ENCODE results near the gene CFDP1. TPM values are rescaled to one million over a fixed set of nuclear protein-coding genes. Genes with fewer than 3 reads are reported as not detected.

CFDP1 gene
- total and polyA plus RNA-seq, 2 experiments from 2014 or later: 103 to 114 TPM

- Histone ChIP-seq H3K4me1 (ENCODE audit: low read depth) (peaks cover under 1% of the 10 kb centered on the region), H3K36me3 (no peaks in the 10 kb centered on the region), H3K27ac (no peak overlapping the region), H3K27me3 (no peaks in the 10 kb centered on the region), H3K4me3 (no peak overlapping the region), H3K9me3 (ENCODE audit: low read depth) (no peaks in the 10 kb centered on the region)
- TF ChIP-seq CTCF (IDR thresholded peaks at IDR 0.05; ENCODE audit: low read depth, low read length): no peak
- no peak for DNase-seq (ENCODE audit: low read depth in 1 of 2, low spot score in 1 of 2)
Observed at GRCh38 chr16:75371171-75371570, 62.1 kb downstream of the CFDP1 start.

- Histone ChIP-seq H3K27me3 (no peaks in the 10 kb centered on the region), H3K36me3 (no peaks in the 10 kb centered on the region), H3K4me3 (no peak overlapping the region), H3K27ac (no peak overlapping the region), H3K9me3 (ENCODE audit: low read depth) (no peaks in the 10 kb centered on the region), H3K4me1 (ENCODE audit: low read depth) (no peaks in the 10 kb centered on the region)
- DNase-seq (ENCODE audit: low read depth in 1 of 2, low spot score in 1 of 2): no peak
- no peak for TF ChIP-seq CTCF (IDR thresholded peaks at IDR 0.05; ENCODE audit: low read depth, low read length)
Observed at GRCh38 chr16:75364286-75364791, 69.0 kb downstream of the CFDP1 start.

GRCh38 chr16:75362846-75363245, 70.5 kb downstream of the CFDP1 start:
- Histone ChIP-seq H3K4me3 (no peak overlapping the region), H3K9me3 (ENCODE audit: low read depth) (no peaks in the 10 kb centered on the region), H3K4me1 (ENCODE audit: low read depth) (no peaks in the 10 kb centered on the region), H3K36me3 (no peaks in the 10 kb centered on the region), H3K27me3 (no peaks in the 10 kb centered on the region), H3K27ac (peak overlapping the region; percentile 36)
- DNase-seq (ENCODE audit: low read depth in 1 of 2, low spot score in 1 of 2): no peak
- no peak for TF ChIP-seq CTCF (IDR thresholded peaks at IDR 0.05; ENCODE audit: low read depth, low read length)

- TF ChIP-seq CTCF (IDR thresholded peaks at IDR 0.05; ENCODE audit: low read depth, low read length): no peak
- no peak for DNase-seq (ENCODE audit: low read depth in 1 of 2, low spot score in 1 of 2)
- Histone ChIP-seq H3K36me3 (no peaks in the 10 kb centered on the region), H3K27me3 (no peaks in the 10 kb centered on the region), H3K4me3 (no peak overlapping the region), H3K4me1 (ENCODE audit: low read depth) (peaks cover 4% of the 10 kb centered on the region), H3K9me3 (ENCODE audit: low read depth) (no peaks in the 10 kb centered on the region), H3K27ac (no peak overlapping the region)
Observed at GRCh38 chr16:75361936-75362335, 71.4 kb downstream of the CFDP1 start.

GRCh38 chr16:75354170-75354569, 79.1 kb downstream of the CFDP1 start:
- Histone ChIP-seq H3K27ac (no peak overlapping the region), H3K27me3 (no peaks in the 10 kb centered on the region), H3K4me1 (ENCODE audit: low read depth) (peaks cover 4% of the 10 kb centered on the region), H3K9me3 (ENCODE audit: low read depth) (no peaks in the 10 kb centered on the region), H3K4me3 (no peak overlapping the region), H3K36me3 (no peaks in the 10 kb centered on the region)
- no peak for TF ChIP-seq CTCF (IDR thresholded peaks at IDR 0.05; ENCODE audit: low read depth, low read length)
- no peak for DNase-seq (ENCODE audit: low read depth in 1 of 2, low spot score in 1 of 2)

- Histone ChIP-seq H3K9me3 (ENCODE audit: low read depth) (no peaks in the 10 kb centered on the region), H3K4me1 (ENCODE audit: low read depth) (no peaks in the 10 kb centered on the region), H3K36me3 (no peaks in the 10 kb centered on the region), H3K4me3 (no peak overlapping the region), H3K27ac (no peak overlapping the region), H3K27me3 (no peaks in the 10 kb centered on the region)
- TF ChIP-seq CTCF (IDR thresholded peaks at IDR 0.05; ENCODE audit: low read depth, low read length): no peak
- DNase-seq (ENCODE audit: low read depth in 1 of 2, low spot score in 1 of 2): peak in 1 of 2 donors; percentile 79
Observed at GRCh38 chr16:75351183-75351582, 82.1 kb downstream of the CFDP1 start.

All from cardiac muscle cell (in vitro differentiated cells and primary cell).